Measurements from ENCODE around the gene APCDD1L.

- TF ChIP-seq POLR2AphosphoS5 (IDR thresholded peaks at IDR 0.05; ENCODE audit: low read depth, low read length) (no peak), REST (IDR thresholded peaks at IDR 0.05; ENCODE audit: insufficient read depth in 1 of 2, low read depth in 2 of 2, low read length in 2 of 2) (no peak), TAF1 (IDR thresholded peaks at IDR 0.05; ENCODE audit: borderline replicate concordance, insufficient read depth, low read length) (no peak)
Observed at GRCh38 chr20:58551631-58552030, 36.4 kb upstream of the APCDD1L start.

Data from PFSK-1 (cell line).